ENCODE data around the gene JAKMIP2. TPM values are rescaled to one million over a fixed set of nuclear protein-coding genes. Genes with fewer than 3 reads are reported as not detected.
"Not testable (repeated sequence)": the region's sequence is repeated elsewhere in the genome, so short reads cannot be mapped to it uniquely, and the experiment has no call there.

JAKMIP2 gene
- total RNA-seq, 1 donor from 2014 or later: not detected

GRCh38 chr5:147560718-147561331, 221.7 kb downstream of the JAKMIP2 start:
- no peak for DNase-seq (ENCODE audit: low read depth in 2 of 2)

GRCh38 chr5:147559749-147560148, 222.8 kb downstream of the JAKMIP2 start:
- DNase-seq (ENCODE audit: low read depth in 2 of 2): peak in 1 of 2 donors; percentile 29

- peak; percentile 88 to 89 for DNase-seq (ENCODE audit: low read depth in 2 of 2)
Measured at GRCh38 chr5:147558826-147559225, 223.7 kb downstream of the JAKMIP2 start.

GRCh38 chr5:147557876-147558745, 224.4 kb downstream of the JAKMIP2 start:
- no peak for DNase-seq (ENCODE audit: low read depth in 2 of 2)

GRCh38 chr5:147555176-147555575, 227.4 kb downstream of the JAKMIP2 start:
- DNase-seq (ENCODE audit: low read depth in 2 of 2): no peak

- DNase-seq (ENCODE audit: low read depth in 2 of 2): peak in 1 of 2 donors; percentile 72
Measured at GRCh38 chr5:147554261-147554817, 228.2 kb downstream of the JAKMIP2 start.

- not testable (repeated sequence) for DNase-seq (ENCODE audit: low read depth in 2 of 2)
Measured at GRCh38 chr5:147553817-147554216, 228.7 kb downstream of the JAKMIP2 start.

GRCh38 chr5:147552897-147553296, 229.6 kb downstream of the JAKMIP2 start:
- DNase-seq (ENCODE audit: low read depth in 2 of 2): no peak

GRCh38 chr5:147551677-147552076, 230.9 kb downstream of the JAKMIP2 start:
- peak in 1 of 2 donors; percentile 32 for DNase-seq (ENCODE audit: low read depth in 2 of 2)

GRCh38 chr5:147547730-147548129, 234.8 kb downstream of the JAKMIP2 start:
- DNase-seq (ENCODE audit: low read depth in 2 of 2): peak in 1 of 2 donors; percentile 70

- peak; percentile 28 to 84 for DNase-seq (ENCODE audit: low read depth in 2 of 2)
Measured at GRCh38 chr5:147544556-147544955, 238.0 kb downstream of the JAKMIP2 start.

GRCh38 chr5:147539053-147539452, 243.5 kb downstream of the JAKMIP2 start:
- peak; percentile 23 to 54 for DNase-seq (ENCODE audit: low read depth in 2 of 2)

GRCh38 chr5:147538236-147538635, 244.3 kb downstream of the JAKMIP2 start:
- no peak for DNase-seq (ENCODE audit: low read depth in 2 of 2)

Other genes starting within 250 kb of the JAKMIP2 start
- not detected in 2 replicates for gene SPINK1, start 48.9 kb upstream of the JAKMIP2 start, total RNA-seq
- gene SCGB3A2, start 96.0 kb upstream of the JAKMIP2 start, total RNA-seq: not detected in 2 replicates
- gene C5orf46, start 123.8 kb upstream of the JAKMIP2 start, total RNA-seq: not detected in 2 replicates

All from lung microvascular endothelial cell (primary cell).